AG08396 (cell line): Measurements from ENCODE around the gene LEKR1.
"Not testable (repeated sequence)": the region's sequence is repeated elsewhere in the genome, so short reads cannot be mapped to it uniquely, and the experiment has no call there.

Source experiments
- DNase-seq: peaks from one replicate; pipeline ENCODE4 v3.0.0; 2012; ENCODE audit warnings: low spot score, mixed read lengths

The LEKR1 gene

GRCh38 chr3:156826144-156826895 is at the start of gene LEKR1:
Gene LEKR1, plus strand, starts transcription at chr3:156826353. Its CDS starts 2,977 bp downstream, at chr3:156829330.
- peak; percentile 91 for DNase-seq

GRCh38 chr3:156776871-156777270 is 49.3 kb upstream of the LEKR1 start:
- DNase-seq = no peak

GRCh38 chr3:156781310-156782230 is 44.6 kb upstream of the LEKR1 start:
- no peak for DNase-seq

- no peak for DNase-seq
Measured at GRCh38 chr3:156782319-156782718, 43.8 kb upstream of the LEKR1 start.

- DNase-seq = no peak
Measured at GRCh38 chr3:156782921-156783320, 43.2 kb upstream of the LEKR1 start.

- DNase-seq = no peak
Measured at GRCh38 chr3:156787001-156787400, 39.2 kb upstream of the LEKR1 start.

GRCh38 chr3:156787926-156788663 is 38.1 kb upstream of the LEKR1 start:
- DNase-seq = peak; percentile 79

GRCh38 chr3:156788846-156789245 is 37.3 kb upstream of the LEKR1 start:
- DNase-seq = no peak

- DNase-seq = no peak
Measured at GRCh38 chr3:156790156-156790555, 36.0 kb upstream of the LEKR1 start.

- DNase-seq = no peak
Measured at GRCh38 chr3:156792114-156792513, 34.0 kb upstream of the LEKR1 start.

GRCh38 chr3:156792536-156792935 is 33.6 kb upstream of the LEKR1 start:
- no peak for DNase-seq

GRCh38 chr3:156792945-156793344 is 33.2 kb upstream of the LEKR1 start:
- no peak for DNase-seq

- no peak for DNase-seq
Measured at GRCh38 chr3:156793400-156793799, 32.8 kb upstream of the LEKR1 start.

GRCh38 chr3:156793851-156794250 is 32.3 kb upstream of the LEKR1 start:
- no peak for DNase-seq

- no peak for DNase-seq
Measured at GRCh38 chr3:156795890-156796481, 30.2 kb upstream of the LEKR1 start.

GRCh38 chr3:156797368-156797767 is 28.8 kb upstream of the LEKR1 start:
- no peak for DNase-seq

- not testable (repeated sequence) for DNase-seq
Measured at GRCh38 chr3:156800287-156800686, 25.9 kb upstream of the LEKR1 start.

- DNase-seq = no peak
Measured at GRCh38 chr3:156801746-156802145, 24.4 kb upstream of the LEKR1 start.

GRCh38 chr3:156802821-156803606 is 23.1 kb upstream of the LEKR1 start:
- no peak for DNase-seq

- DNase-seq = no peak
Measured at GRCh38 chr3:156803952-156804741, 22.0 kb upstream of the LEKR1 start.
